Measurements from ENCODE around the gene NRXN3.
"Not testable (repeated sequence)": the region's sequence is repeated elsewhere in the genome, so short reads cannot be mapped to it uniquely, and the experiment has no call there.

NRXN3 gene

GRCh38 chr14:79011920-79012204 is 841.7 kb downstream of the NRXN3 start:
- DNase-seq (ENCODE audit: low read depth), result no peak

GRCh38 chr14:79016828-79017505 is 846.8 kb downstream of the NRXN3 start:
- no peak for DNase-seq (ENCODE audit: low read depth)

GRCh38 chr14:79017561-79017960 is 847.4 kb downstream of the NRXN3 start:
- no peak for DNase-seq (ENCODE audit: low read depth)

GRCh38 chr14:79018836-79019235 is 848.7 kb downstream of the NRXN3 start:
- no peak for DNase-seq (ENCODE audit: low read depth)

GRCh38 chr14:79019898-79020297 is 849.7 kb downstream of the NRXN3 start:
- DNase-seq (ENCODE audit: low read depth), result not testable (repeated sequence)

GRCh38 chr14:79021766-79022165 is 851.6 kb downstream of the NRXN3 start:
- DNase-seq (ENCODE audit: low read depth), result no peak

- no peak for DNase-seq (ENCODE audit: low read depth)
These were observed 857.0 kb downstream of the NRXN3 start for GRCh38 chr14:79027138-79027537.

GRCh38 chr14:79028281-79028680 is 858.1 kb downstream of the NRXN3 start:
- DNase-seq (ENCODE audit: low read depth), result no peak

GRCh38 chr14:79036441-79036840 is 866.3 kb downstream of the NRXN3 start:
- no peak for DNase-seq (ENCODE audit: low read depth)

GRCh38 chr14:79037106-79037505 is 866.9 kb downstream of the NRXN3 start:
- DNase-seq (ENCODE audit: low read depth), result no peak

- DNase-seq (ENCODE audit: low read depth), result no peak
These were observed 867.4 kb downstream of the NRXN3 start for GRCh38 chr14:79037593-79037992.

GRCh38 chr14:79040790-79041189 is 870.6 kb downstream of the NRXN3 start:
- no peak for DNase-seq (ENCODE audit: low read depth)

- no peak for DNase-seq (ENCODE audit: low read depth)
These were observed 873.2 kb downstream of the NRXN3 start for GRCh38 chr14:79043194-79043889.

GRCh38 chr14:79044894-79045624 is 874.9 kb downstream of the NRXN3 start:
- DNase-seq (ENCODE audit: low read depth), result no peak

- no peak for DNase-seq (ENCODE audit: low read depth)
These were observed 880.9 kb downstream of the NRXN3 start for GRCh38 chr14:79050787-79051727.

GRCh38 chr14:79051742-79052141 is 881.6 kb downstream of the NRXN3 start:
- DNase-seq (ENCODE audit: low read depth), result no peak

GRCh38 chr14:79056879-79057278 is 886.7 kb downstream of the NRXN3 start:
- DNase-seq (ENCODE audit: low read depth), result no peak

GRCh38 chr14:79057333-79057732 is 887.2 kb downstream of the NRXN3 start:
- DNase-seq (ENCODE audit: low read depth), result no peak

GRCh38 chr14:79062226-79062625 is 892.1 kb downstream of the NRXN3 start:
- no peak for DNase-seq (ENCODE audit: low read depth)

GRCh38 chr14:79064214-79064613 is 894.0 kb downstream of the NRXN3 start:
- no peak for DNase-seq (ENCODE audit: low read depth)

GRCh38 chr14:79074510-79074909 is 904.3 kb downstream of the NRXN3 start:
- no peak for DNase-seq (ENCODE audit: low read depth)

GRCh38 chr14:79076428-79076827 is 906.3 kb downstream of the NRXN3 start:
- no peak for DNase-seq (ENCODE audit: low read depth)

All from T-helper 22 cell (primary cell).